GM12892 (cell line): Measurements from ENCODE around the gene ASAH2.

Source experiments
- POLR2A ChIP-seq: IDR thresholded peaks from 2 replicates; pipeline ENCODE4 v1.6.1; 2011; ENCODE audit warnings: low read depth, low read length, control low read depth
- POLR2AphosphoS5 ChIP-seq: IDR thresholded peaks from 2 replicates; pipeline ENCODE4 v1.6.1; 2011; ENCODE audit warnings: low read depth, low read length, control low read depth
- TAF1 ChIP-seq: IDR thresholded peaks from 2 replicates; pipeline ENCODE4 v1.6.1; 2011; ENCODE audit warnings: low read depth, mild to moderate bottlenecking, control low read depth, low read length, borderline replicate concordance

- TF ChIP-seq POLR2AphosphoS5 (no peak), POLR2A (no peak), TAF1 (no peak)
Measured at GRCh38 chr10:50289196-50289595, 37.9 kb upstream of the ASAH2 start.
